ENCODE results near the gene MAPK8IP2. TPM values are rescaled to one million over a fixed set of nuclear protein-coding genes. Genes with fewer than 3 reads are reported as not detected.

The MAPK8IP2 gene
- total RNA-seq (10 to 100 TPM; 34.9 to 36.9 TPM), polyA plus RNA-seq (ENCODE audit: insufficient read depth, low read depth, low replicate concordance) (12.7 TPM)
- long read RNA-seq, donor 1, partial matches to known transcripts, result 0 of 1 reads
- long read RNA-seq, donor 1, other reads (novel, unspliced or antisense), result 0 of 1 reads
- long read RNA-seq, donor 2, result 0 reads

DNA sequence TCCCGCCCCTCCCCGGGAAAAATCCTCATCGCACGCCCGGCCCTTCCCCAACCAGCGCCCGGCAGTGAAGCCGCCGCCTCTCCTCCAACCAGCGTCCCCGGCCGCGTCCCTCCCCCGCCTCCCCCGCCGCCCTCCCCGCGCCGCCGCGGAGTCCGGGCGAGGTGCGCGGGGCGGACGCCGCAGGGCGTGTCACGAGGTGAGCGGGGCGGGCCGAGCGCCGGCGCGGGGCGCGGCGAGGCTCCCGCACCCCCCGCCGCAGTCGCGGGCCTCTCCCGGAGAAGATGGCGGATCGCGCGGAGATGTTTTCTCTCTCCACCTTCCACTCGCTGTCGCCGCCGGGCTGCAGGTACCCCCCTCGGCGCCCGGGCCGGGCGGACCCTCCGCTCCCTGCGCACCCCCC is at the start of gene MAPK8IP2:
MAPK8IP2 (plus strand) TSS at position 256 of the 400 bp plus-strand sequence; CDS start at position 282, 26 bp downstream.
- peak; percentile 38 for DNase-seq
- Histone ChIP-seq H3K4me1 (peaks cover 11% of the 10 kb centered on the region), H3K36me3 (ENCODE audit: low read depth, missing control alignments) (no peaks in the 10 kb centered on the region), H3K27ac (no peak within 1 kb of the TSS), H3K4me3 (peak within 1 kb of the TSS; percentile 44 to 64), H3K27me3 (no peaks in the 10 kb centered on the region), H3K9me3 (no peaks in the 10 kb centered on the region)
- 2% methylated on average over 20 of the region's 61 CpGs; no CpG with 5 or more reads in 1 of the 2 donors for WGBS, 2 donors
- no peak for TF ChIP-seq POLR2A (IDR thresholded peaks at IDR 0.05)
- TF ChIP-seq, protein P1, sequence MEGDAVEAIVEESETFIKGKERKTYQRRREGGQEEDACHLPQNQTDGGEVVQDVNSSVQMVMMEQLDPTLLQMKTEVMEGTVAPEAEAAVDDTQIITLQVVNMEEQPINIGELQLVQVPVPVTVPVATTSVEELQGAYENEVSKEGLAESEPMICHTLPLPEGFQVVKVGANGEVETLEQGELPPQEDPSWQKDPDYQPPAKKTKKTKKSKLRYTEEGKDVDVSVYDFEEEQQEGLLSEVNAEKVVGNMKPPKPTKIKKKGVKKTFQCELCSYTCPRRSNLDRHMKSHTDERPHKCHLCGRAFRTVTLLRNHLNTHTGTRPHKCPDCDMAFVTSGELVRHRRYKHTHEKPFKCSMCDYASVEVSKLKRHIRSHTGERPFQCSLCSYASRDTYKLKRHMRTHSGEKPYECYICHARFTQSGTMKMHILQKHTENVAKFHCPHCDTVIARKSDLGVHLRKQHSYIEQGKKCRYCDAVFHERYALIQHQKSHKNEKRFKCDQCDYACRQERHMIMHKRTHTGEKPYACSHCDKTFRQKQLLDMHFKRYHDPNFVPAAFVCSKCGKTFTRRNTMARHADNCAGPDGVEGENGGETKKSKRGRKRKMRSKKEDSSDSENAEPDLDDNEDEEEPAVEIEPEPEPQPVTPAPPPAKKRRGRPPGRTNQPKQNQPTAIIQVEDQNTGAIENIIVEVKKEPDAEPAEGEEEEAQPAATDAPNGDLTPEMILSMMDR (IDR thresholded peaks at IDR 0.05), result no peak
- intact Hi-C loops (cut with DNase I; ENCODE audit: low total_unique reads), result no loop called here

DNA sequence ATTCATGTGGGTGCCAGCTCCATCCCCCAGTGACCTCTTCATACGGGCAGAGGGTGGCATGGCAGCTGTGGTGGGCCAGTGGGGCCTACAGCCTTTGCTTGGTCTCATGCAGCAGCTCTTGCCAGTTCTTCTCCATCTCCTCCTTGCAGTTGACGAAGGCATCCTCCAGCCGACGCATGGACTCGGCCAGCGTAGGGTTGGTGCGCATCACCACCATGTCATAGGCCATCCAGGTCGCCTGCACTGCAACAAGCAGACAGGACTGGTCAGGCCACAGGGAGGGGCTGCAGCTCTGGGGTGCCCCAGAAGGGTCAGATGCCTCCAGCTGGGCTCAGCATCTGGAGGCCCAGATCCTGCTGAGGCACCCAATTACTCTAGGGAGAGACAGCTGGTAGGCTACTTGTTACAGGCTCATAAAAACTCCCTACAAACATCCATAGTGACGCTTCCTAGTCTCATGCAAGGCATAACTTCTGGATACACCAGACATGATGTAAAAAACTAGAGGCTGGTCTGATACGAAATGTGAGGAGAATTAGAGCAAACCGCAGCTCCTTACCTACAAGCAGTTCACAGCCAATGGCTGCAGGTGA is 49.3 kb upstream of the MAPK8IP2 start:
- intact Hi-C loops (cut with DNase I; ENCODE audit: low total_unique reads), result no loop called here
- Histone ChIP-seq H3K27me3 (no peaks in the 10 kb centered on the region), H3K27ac (no peak overlapping the region), H3K4me3 (no peak overlapping the region), H3K9me3 (no peaks in the 10 kb centered on the region), H3K36me3 (ENCODE audit: low read depth, missing control alignments) (no peaks in the 10 kb centered on the region), H3K4me1 (peaks cover 11% of the 10 kb centered on the region)
- TF ChIP-seq POLR2A (IDR thresholded peaks at IDR 0.05), result no peak
- TF ChIP-seq, protein P1 (IDR thresholded peaks at IDR 0.05), result no peak
- 92% methylated on average over 10 to 11 of the region's 11 CpGs for WGBS, 2 donors
- no peak for DNase-seq

DNA sequence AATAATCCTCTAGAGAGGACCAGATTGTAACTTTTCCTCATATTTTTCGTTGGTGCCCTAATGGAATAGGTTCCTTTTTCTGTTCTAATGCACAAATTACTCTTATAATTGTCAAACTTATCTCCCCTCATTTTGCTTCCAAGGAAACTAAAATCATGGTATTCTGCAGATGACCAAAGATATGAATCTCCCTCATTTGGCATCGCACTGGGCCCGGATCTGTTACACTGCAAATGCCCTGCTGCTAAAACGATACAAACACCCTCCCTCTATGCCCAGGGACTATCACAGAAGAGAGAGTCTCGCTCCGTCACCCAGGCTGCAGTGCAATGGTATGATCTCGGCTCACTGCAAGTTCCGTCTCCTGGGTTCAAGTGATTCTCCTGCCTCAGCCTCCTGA is 47.3 kb upstream of the MAPK8IP2 start:
- TF ChIP-seq, protein P1 (IDR thresholded peaks at IDR 0.05), result no peak
- no peak for TF ChIP-seq POLR2A (IDR thresholded peaks at IDR 0.05)
- no peaks in the 10 kb centered on the region for H3K36me3 ChIP-seq (ENCODE audit: low read depth, missing control alignments)
- intact Hi-C loops (cut with DNase I; ENCODE audit: low total_unique reads), result no loop called here
- no peak overlapping the region for H3K27ac ChIP-seq
- 79% methylated on average over 8 of the region's 8 CpGs for WGBS, 2 donors
- no peak overlapping the region for H3K4me3 ChIP-seq
- peaks cover 3% of the 10 kb centered on the region for H3K4me1 ChIP-seq
- H3K27me3 ChIP-seq, result no peaks in the 10 kb centered on the region
- H3K9me3 ChIP-seq, result no peaks in the 10 kb centered on the region
- no peak for DNase-seq

DNA sequence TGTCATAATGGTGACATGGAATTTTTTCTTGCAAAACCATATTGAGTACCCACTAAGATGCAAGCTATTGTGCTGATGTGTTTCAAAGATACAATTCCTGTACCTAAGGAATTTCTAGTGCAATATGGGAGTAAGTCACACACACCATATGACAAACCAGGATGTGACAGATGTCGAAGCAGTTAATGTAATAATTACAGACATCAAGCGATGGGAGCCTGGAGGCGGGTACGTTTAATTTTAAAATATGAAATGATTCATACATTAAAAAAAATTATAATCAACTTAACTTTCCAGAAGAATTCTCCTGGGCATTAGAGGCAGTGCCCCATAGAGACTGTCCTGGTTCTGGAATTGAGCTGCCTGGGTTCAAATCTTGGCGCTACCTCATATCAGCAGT is 43.9 kb upstream of the MAPK8IP2 start:
- H3K36me3 ChIP-seq (ENCODE audit: low read depth, missing control alignments), result no peaks in the 10 kb centered on the region
- H3K9me3 ChIP-seq, result no peaks in the 10 kb centered on the region
- TF ChIP-seq POLR2A (IDR thresholded peaks at IDR 0.05), result no peak
- TF ChIP-seq, protein P1 (IDR thresholded peaks at IDR 0.05), result no peak
- WGBS, 2 donors, result 88 to 92% methylated on average over 5 of the region's 5 CpGs
- no peaks in the 10 kb centered on the region for H3K27me3 ChIP-seq
- H3K4me1 ChIP-seq, result no peaks in the 10 kb centered on the region
- no peak for DNase-seq
- intact Hi-C loops (cut with DNase I; ENCODE audit: low total_unique reads), result no loop called here
- no peak overlapping the region for H3K4me3 ChIP-seq
- no peak overlapping the region for H3K27ac ChIP-seq

DNA sequence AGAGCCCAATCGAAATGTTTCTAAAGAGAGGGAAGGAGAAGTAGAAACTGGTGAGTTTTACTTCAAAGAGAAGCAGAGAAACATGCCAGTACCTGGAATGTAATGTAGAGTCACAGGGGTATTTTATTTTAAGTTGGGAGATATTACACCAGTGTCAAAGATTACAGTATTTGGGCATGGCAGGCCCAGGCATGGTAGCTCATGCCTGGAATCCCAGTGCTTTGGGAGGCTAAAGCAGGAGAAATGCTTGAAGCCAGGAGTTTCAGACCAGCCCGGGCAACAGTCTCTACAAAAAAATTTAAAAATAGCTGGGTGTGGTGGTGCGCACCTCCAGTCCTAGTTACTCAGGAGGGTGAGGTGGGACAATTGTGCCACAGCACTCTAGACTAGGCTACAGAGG is 40.6 kb upstream of the MAPK8IP2 start:
- Histone ChIP-seq H3K4me3 (no peak overlapping the region), H3K36me3 (ENCODE audit: low read depth, missing control alignments) (no peaks in the 10 kb centered on the region), H3K27me3 (no peaks in the 10 kb centered on the region), H3K4me1 (peaks cover 9% of the 10 kb centered on the region), H3K9me3 (no peaks in the 10 kb centered on the region), H3K27ac (no peak overlapping the region)
- no peak for DNase-seq
- intact Hi-C loops (cut with DNase I; ENCODE audit: low total_unique reads), result no loop called here
- TF ChIP-seq, protein P1 (IDR thresholded peaks at IDR 0.05), result no peak
- TF ChIP-seq POLR2A (IDR thresholded peaks at IDR 0.05), result no peak
- WGBS, 2 donors, result 83 to 94% methylated on average over 3 of the region's 3 CpGs
